PC-3 (cell line): ENCODE measurements around the gene LGI2. TPM values are rescaled to one million over a fixed set of nuclear protein-coding genes. Genes with fewer than 3 reads are reported as not detected.

Experiments used
- ATAC-seq: fragments of 200-7000 bp; cut with Tn5 transposase; 2 replicates; pipeline ENCODE4 v1.9.1; 2020; ENCODE audit warnings: mild to moderate bottlenecking, moderate library complexity
- BruUV-seq: library from RNA; stranded (reverse); fragments of 400-500 nt; replicated peaks from 2 replicates; lab custom pipeline; 2021; lab: Mats Ljungman, UMichigan
- CTCF ChIA-PET: fragments of 300-600 bp; sonication (Branson Sonifier 250); formaldehyde crosslinking; loops from one replicate; lab custom pipeline; 2022; ENCODE audit warnings: antibody characterized with exemption; lab: Charles Lee
- POLR2A ChIA-PET: fragments of 300-600 bp; sonication (Branson Sonifier 250); formaldehyde crosslinking; loops from one replicate; lab custom pipeline; 2022; ENCODE audit warnings: antibody characterized with exemption; ENCODE audit not compliant: unreplicated experiment; lab: Charles Lee
- DNase-seq: peaks from one replicate; pipeline ENCODE4 v3.0.0-alpha.2; 2015
- H2AFZ ChIP-seq: fragments of 300-600 bp; sonication (generic); 2 replicates; pipeline ENCODE4 v1.6.0; 2016; ENCODE audit warnings: antibody characterized with exemption, low read length
- H3F3A ChIP-seq: fragments of 300-600 bp; sonication (generic); one replicate; pipeline ENCODE4 v1.6.0; 2017; ENCODE audit warnings: antibody characterized with exemption, low read length, control low read depth, mild to moderate bottlenecking; ENCODE audit not compliant: unreplicated experiment
- H3K27ac ChIP-seq: fragments of 300-600 bp; sonication (generic); 2 replicates; pipeline ENCODE4 v1.5.1; 2016; ENCODE audit warnings: mild to moderate bottlenecking, low read length
- H3K27me3 ChIP-seq: fragments of 300-600 bp; sonication (generic); 2 replicates; pipeline ENCODE4 v1.6.1; 2016; ENCODE audit warnings: low read length, mixed read lengths
- H3K36me3 ChIP-seq: fragments of 300-600 bp; sonication (generic); 2 replicates; pipeline ENCODE4 v1.6.1; 2016; ENCODE audit warnings: low read depth, mixed run types, low read length, mixed read lengths
- H3K4me1 ChIP-seq: fragments of 300-600 bp; sonication (generic); 2 replicates; pipeline ENCODE4 v1.5.1; 2016; ENCODE audit warnings: low read length; ENCODE audit not compliant: insufficient read depth
- H3K4me2 ChIP-seq: fragments of 300-600 bp; sonication (generic); 2 replicates; pipeline ENCODE4 v1.6.0; 2016; ENCODE audit warnings: low read length
- H3K4me3 ChIP-seq: fragments of 300-600 bp; sonication (generic); 2 replicates; pipeline ENCODE4 v1.5.1; 2016; ENCODE audit warnings: mild to moderate bottlenecking, low read length, mixed read lengths
- H3K79me2 ChIP-seq: fragments of 300-600 bp; sonication (generic); 2 replicates; pipeline ENCODE4 v1.6.1; 2017; ENCODE audit warnings: low read length, mixed read lengths
- H3K9ac ChIP-seq: fragments of 300-600 bp; sonication (generic); 2 replicates; pipeline ENCODE4 v1.6.0; 2016; ENCODE audit warnings: mild to moderate bottlenecking, low read length
- H3K9me2 ChIP-seq: fragments of 300-600 bp; sonication (generic); replicated peaks from 2 replicates; pipeline ENCODE4 v1.6.1; 2016; ENCODE audit warnings: mixed run types, low read length, mixed read lengths
- H3K9me3 ChIP-seq: fragments of 300-600 bp; sonication (generic); 2 replicates; pipeline ENCODE4 v1.6.1; 2016; ENCODE audit warnings: low read length, mixed read lengths
- H4K20me1 ChIP-seq: fragments of 300-600 bp; sonication (generic); 2 replicates; pipeline ENCODE4 v1.6.1; 2016; ENCODE audit warnings: low read length, mixed read lengths
- CTCF ChIP-seq: fragments of 300-600 bp; sonication (generic); conservative IDR thresholded peaks from 2 replicates; pipeline ENCODE4 v1.5.1; 2017; ENCODE audit warnings: antibody characterized with exemption, low read depth, mild to moderate bottlenecking, low read length
- EZH2 ChIP-seq: fragments of 300-600 bp; sonication (generic); IDR thresholded peaks from one replicate; pipeline ENCODE4 v1.6.1; 2017; ENCODE audit warnings: antibody characterized with exemption, mild to moderate bottlenecking, low read length; ENCODE audit not compliant: unreplicated experiment
- EZH2phosphoT487 ChIP-seq: fragments of 300-600 bp; sonication (generic); IDR thresholded peaks from 2 replicates; pipeline ENCODE4 v1.6.1; 2018; ENCODE audit warnings: mild to moderate bottlenecking, antibody characterized with exemption, low read length, borderline replicate concordance
- intact Hi-C: fragments of 100-400 bp; cut with micrococcal nuclease; formaldehyde crosslinking; loops from 2 replicates; pipeline ENCODE4 v1.9.0; 2023
- total RNA-seq: library from RNA; depleted of rRNA; stranded (reverse); fragments of >200 nt; gene quantifications from 2 replicates; pipeline ENCODE4 v1.2.3, GENCODE V29; 2014

Gene LGI2
- total RNA-seq, 1 experiment from 2014 or later = 0.18 TPM

- intact Hi-C loops = no loop called here
- H3K4me3 ChIP-seq = no peak overlapping the region
- no TSS peak for BruUV-seq
- DNase-seq (no peak), ATAC-seq (no peak)
- no peaks in the 10 kb centered on the region for H3F3A ChIP-seq
- H4K20me1 ChIP-seq = no peaks in the 10 kb centered on the region
- ChIA-PET POLR2A (no interaction called here), CTCF (no interaction called here)
- no peaks in the 10 kb centered on the region for H3K36me3 ChIP-seq
- no peaks in the 10 kb centered on the region for H3K27me3 ChIP-seq
- H3K4me2 ChIP-seq = no peak overlapping the region
- H3K9me3 ChIP-seq = no peaks in the 10 kb centered on the region
- H3K9ac ChIP-seq = no peak overlapping the region
- no peaks in the 10 kb centered on the region for H3K9me2 ChIP-seq
- H3K79me2 ChIP-seq = no peaks in the 10 kb centered on the region
- no peak overlapping the region for H3K27ac ChIP-seq
- TF ChIP-seq CTCF (no peak), EZH2 (no peak), EZH2phosphoT487 (no peak)
- H3K4me1 ChIP-seq = no peaks in the 10 kb centered on the region
- H2AFZ ChIP-seq = no peak overlapping the region
Observed at GRCh38 chr4:25013756-25014661, 16.7 kb downstream of the LGI2 start.

- intact Hi-C loops = no loop called here
- no peaks in the 10 kb centered on the region for H3K36me3 ChIP-seq
- no peak for ATAC-seq
- BruUV-seq = no TSS peak
- no peak overlapping the region for H3K4me2 ChIP-seq
- no peak overlapping the region for H2AFZ ChIP-seq
- H3K27me3 ChIP-seq = no peaks in the 10 kb centered on the region
- H3F3A ChIP-seq = no peaks in the 10 kb centered on the region
- no peak for TF ChIP-seq CTCF
- no peak for TF ChIP-seq EZH2phosphoT487
- no peak for TF ChIP-seq EZH2
- H3K4me3 ChIP-seq = no peak overlapping the region
- no peak overlapping the region for H3K27ac ChIP-seq
- POLR2A ChIA-PET = no interaction called here
- H3K4me1 ChIP-seq = no peaks in the 10 kb centered on the region
- H4K20me1 ChIP-seq = no peaks in the 10 kb centered on the region
- H3K9ac ChIP-seq = no peak overlapping the region
- H3K9me3 ChIP-seq = no peaks in the 10 kb centered on the region
- CTCF ChIA-PET = no interaction called here
- DNase-seq = no peak
- H3K9me2 ChIP-seq = no peaks in the 10 kb centered on the region
- H3K79me2 ChIP-seq = no peaks in the 10 kb centered on the region
Observed at GRCh38 chr4:25012655-25013054, 18.1 kb downstream of the LGI2 start.
